Activated CD4-positive, CD25-positive, alpha-beta regulatory T cell treated with anti-CD3 and anti-CD28 coated beads, Interleukin-2, amount 50 U/mL, for 72 hours (primary cell): ENCODE measurements around the gene PBX1.

Source experiments
- DNase-seq: peaks from one replicate; pipeline ENCODE4 v3.0.0; 2021

Gene PBX1

DNA sequence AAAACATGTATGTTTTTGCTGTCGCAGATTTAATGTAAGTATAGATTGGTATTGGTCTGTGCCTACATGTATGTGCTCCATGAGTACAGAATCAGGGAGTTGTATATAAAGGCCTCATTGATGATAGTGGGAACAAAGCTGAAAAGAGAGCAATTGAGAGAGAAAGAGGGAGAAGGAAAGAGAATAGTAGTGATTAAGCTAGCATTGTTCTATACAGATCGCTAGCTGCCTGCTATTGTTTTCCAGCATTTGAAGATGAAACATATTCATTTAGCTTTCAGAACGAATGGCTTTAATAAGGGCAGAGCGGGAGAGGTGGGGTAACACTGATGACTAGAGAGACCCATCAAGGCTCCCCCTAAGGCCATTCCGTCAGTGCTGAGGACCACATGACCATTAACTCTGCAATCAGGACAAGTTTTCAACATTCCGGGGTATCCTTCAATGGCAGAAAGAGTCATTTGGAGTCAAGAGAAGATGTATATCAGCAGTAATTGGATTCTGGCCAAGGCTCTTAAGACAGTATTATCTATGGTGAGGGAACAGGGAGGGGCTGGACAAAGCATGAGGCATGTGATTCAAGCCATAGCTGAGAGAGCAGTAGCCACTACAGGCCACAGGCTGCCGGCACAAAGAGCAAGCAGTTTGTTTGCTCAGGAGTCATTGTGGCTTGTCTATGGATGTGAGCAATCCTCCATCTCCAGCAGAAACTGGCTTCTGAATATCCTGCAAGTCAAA is 176.5 kb downstream of the PBX1 start:
- no peak for DNase-seq

DNA sequence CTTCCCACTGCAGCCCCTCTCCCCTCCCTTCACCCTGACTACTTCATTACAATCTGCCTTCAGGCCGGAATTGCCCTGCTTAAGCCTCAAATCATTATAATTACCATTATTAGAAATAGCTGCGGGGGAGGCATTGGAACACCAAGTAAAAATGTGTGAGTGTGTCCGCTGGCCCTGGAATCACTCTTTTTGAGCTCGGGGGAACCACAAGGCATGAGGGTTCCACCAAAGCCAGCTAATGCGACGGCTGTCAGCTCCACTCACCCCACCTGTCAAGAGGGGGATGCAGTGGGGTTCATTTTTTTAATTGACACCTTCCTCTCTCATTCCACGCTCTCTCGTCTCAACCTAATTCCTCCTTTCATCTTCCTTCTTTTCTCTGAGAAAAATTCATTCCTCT is 177.2 kb downstream of the PBX1 start:
- DNase-seq = no peak

DNA sequence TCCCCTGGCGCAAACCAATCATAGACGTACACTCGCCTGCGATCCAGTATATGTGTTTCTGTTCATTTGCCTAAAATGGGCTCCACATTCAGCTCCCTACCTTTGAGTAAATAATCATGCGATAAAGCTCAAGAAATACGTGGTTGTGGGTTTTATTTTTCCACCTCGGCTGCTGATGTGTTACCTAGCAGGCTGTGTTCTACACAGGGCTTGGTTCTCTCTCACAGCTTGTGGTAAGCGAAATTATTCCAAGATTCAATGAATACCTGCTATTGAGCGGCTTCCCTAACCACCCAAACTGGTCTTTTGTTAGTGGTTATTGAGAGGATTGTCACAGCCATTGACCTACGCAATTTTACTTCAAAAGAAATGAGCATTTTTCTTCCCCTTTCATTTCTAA is 180.2 kb downstream of the PBX1 start:
- no peak for DNase-seq

DNA sequence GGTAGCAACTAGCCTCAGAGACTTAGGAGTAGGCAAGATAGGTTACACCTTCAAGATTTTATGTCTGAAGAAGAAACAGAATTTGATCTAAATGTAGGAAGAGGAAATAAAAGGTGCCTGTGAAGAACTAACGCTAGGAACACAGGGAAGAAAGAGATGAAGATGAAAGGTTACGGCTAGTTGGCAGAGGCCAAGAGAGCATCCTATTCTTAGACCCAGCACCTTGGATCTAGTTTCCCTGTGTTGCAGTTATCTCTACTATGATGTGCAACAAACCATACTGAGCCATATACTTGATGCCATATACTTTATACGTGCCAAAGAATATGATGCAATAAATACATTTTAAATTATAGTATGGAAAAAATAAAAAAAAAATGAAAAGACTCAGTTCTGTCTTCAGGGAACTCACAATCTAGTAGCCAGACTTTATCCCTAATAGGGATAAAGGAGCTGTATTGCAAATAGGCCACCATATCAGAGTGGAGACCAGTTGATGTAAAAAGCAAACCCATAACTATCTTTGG is 181.1 kb downstream of the PBX1 start:
- DNase-seq = no peak

DNA sequence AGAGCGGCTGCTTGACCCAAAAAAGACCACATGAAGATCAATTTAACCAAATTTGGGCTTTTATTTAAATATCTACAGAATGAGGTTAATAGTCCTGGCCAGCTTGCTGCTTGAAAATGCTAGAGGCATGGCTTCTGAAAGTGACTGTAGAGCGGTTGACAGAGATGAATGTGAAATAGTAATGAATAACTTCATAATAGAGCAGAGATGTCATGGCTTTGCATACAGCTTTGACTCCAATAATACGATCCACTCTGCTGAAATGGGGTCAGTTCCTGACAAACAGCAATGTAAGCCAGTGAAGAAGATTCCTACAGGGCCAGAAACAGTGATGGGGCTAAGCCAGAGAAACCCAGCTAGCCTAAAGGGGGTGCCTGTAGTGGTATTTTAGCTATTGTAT is 183.8 kb downstream of the PBX1 start:
- DNase-seq = no peak

DNA sequence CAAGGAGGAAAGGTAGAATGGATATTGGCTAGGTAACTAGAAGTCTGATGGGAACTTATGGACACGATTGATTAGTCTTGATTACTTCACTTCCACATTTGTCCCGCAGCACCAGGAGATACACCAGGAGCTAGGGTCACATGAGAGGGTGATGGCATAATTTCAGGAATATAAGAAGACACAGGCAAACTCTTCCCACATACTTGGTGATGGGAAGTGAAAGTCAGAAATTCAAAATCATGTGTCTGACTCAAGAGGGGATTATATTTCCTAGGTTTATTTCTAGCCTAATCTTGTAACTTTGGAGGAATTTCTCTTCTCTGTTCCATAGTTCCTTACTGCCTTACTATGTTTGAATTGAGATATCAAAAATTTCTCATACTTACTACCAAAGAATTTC is 185.0 kb downstream of the PBX1 start:
- no peak for DNase-seq

DNA sequence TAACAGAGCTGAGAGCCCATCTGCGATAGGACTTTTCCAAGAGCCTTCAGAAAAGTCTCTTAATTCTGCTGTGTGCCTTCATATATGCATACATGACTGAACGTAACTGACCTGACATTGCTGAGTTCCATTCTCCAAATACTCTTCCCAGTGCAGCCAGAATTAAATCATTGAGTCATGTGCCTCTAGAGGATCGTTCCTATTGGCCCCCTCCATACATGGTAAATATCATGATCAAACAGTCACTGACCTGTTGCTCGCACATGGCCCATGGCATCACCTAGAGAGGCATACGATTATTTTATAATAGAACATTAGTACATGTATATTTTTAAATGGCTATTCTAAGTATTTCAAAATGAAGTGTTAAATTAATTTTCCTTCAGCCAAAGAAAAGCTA is 186.8 kb downstream of the PBX1 start:
- DNase-seq = no peak

DNA sequence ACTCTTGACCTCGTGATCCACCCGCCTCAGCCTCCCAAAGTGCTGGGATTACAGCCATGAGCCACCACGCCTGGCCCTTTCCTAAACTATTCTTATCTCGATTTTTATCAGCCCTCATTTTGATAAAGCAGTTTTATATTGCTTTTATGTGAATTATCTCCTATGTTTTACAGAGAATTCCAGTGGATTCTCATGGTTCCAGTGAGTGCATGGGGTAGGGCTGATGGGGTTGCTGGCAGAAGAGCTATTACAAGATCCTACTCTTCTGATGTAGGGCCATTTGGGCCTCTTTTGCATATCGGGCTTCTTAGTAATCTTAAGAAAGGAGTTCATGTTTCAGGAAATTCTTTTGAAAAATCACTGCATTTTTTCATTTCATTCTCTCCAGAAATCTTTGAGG is 187.6 kb downstream of the PBX1 start:
- DNase-seq = no peak

DNA sequence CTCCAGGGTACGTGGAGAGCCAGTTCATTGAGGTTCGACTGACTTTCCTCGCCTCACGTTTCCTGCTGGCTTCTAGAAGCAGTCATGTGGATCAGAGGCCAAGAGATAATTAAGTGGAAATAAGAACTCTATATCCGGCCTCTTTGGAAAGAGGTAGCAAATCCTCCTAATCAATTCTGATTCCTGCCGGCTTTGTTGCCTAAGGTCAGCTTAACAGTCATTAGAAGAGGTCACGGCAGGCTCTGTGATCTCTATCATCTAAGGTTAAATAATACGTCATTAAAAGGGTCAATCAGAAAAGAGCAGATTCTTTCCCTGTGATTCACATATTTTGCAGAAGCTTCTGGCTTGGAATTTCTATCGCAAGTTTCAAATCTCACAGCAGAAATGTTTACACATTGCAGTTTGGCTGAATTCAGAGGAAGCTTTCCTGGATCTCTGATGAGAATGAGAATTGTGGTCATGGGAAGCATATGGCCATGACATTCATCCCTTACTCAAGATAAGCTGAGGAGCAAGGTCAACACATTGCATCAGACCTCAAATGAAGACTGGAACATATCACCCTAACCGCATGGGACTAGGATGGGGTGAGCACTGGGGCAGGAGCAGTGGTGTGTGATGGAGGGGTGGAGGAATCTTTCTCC is 189.4 kb downstream of the PBX1 start:
- no peak for DNase-seq

DNA sequence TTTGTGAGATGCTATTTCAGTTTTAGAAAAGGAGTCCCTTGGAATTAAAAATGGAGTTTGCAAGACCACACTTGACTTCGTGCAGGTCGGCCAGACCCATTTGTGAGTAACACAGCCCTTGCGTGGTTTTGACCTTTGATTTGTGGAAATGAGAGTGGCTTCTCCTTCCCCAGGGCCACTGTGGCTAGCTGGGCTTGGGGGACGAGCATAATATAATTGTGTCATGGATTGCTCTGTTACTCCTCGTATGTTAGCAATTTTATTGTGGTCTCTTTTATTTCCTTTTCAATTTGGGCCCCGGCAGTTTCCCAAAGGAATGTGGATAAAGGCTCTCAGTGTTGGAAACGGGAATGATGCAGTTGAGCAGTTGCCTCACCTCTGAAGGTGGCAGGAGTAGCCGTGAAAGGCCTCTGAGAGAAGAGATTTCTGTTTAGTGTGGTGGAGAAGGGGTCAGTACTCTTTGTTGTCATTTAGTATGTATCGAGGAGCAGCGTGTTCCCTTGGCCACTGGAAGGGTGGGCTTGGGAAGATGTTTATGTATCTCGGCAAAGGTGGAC is 194.6 kb downstream of the PBX1 start:
- DNase-seq = no peak

DNA sequence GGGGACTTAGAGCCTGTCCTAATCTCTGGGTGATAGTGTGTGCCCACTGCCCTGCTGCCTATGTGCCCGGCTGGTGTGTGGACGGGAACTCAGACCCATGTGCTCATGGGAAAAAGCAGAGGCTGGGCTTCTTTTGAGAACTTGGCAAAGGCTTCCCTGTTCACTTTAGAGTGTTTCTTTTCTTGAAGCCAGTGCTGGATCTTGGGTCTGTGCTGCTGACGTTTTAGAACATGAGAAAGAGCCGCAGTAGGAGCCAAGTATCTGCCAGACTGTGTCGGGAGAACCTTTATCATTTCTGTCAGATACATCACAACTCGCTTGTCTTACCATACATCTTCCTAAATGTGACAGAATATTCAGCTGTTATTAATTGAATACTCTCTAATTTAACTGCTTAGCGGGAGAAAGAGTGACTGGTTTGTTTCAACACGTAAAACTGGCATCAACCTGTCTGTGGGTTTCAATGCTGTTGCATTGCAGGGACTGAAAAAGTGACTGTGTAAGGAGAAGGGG is 195.2 kb downstream of the PBX1 start:
- DNase-seq = no peak

DNA sequence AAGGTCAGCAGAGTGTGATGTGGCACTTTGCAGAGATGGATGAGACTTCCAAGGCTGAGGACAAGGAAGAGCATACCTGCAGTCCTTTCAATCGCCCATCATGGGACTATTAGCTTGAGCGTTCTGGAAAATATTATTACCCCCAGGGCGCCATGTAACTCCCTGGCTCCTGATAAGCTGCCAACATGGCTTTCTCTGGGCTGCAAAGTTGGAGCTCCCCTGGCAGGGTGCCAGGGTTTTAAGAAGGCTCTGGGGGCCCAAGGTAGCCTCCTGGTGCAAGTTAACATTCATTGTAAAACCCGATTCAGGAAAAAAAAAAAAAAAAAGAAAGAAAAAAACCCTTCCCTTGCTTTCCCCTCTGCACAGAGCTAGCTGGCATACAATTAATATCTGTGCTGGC is 196.7 kb downstream of the PBX1 start:
- DNase-seq = no peak

DNA sequence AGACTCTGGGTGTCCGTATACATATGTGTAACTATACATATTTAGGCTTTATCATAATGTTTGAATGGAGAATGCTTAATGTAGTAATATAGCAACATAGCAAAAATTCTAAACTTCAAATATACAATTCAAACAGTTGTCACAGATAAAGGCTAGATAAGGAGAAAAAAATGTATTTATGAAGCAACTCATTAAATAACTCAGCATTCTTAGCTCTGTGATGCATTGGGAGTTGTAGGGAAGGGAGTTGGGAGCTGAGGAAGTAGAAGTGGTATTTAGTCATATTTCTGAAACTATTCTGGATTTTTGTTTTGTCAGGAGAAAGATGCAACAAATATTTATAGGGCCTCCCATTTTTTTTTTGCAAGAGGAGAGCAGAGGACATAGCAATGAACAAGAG is 197.8 kb downstream of the PBX1 start:
- no peak for DNase-seq

DNA sequence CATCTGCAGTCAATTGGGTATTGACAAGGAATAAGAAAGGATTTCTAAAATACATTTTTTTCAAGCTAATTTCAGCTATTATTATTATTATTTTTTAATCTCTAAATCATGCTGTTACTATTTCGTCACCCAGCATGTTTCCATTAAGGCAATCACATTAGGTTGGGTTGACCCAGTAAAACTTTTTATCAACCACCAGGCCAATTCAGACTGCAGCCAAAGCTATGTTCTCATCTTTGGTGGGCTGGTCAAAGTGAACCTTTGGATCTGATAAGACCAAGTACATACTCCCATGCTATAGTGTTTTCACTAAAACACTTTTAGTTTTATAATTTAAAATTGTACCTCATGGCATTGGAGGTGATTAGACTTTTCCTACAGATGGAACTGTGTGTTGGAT is 198.6 kb downstream of the PBX1 start:
- DNase-seq = no peak

DNA sequence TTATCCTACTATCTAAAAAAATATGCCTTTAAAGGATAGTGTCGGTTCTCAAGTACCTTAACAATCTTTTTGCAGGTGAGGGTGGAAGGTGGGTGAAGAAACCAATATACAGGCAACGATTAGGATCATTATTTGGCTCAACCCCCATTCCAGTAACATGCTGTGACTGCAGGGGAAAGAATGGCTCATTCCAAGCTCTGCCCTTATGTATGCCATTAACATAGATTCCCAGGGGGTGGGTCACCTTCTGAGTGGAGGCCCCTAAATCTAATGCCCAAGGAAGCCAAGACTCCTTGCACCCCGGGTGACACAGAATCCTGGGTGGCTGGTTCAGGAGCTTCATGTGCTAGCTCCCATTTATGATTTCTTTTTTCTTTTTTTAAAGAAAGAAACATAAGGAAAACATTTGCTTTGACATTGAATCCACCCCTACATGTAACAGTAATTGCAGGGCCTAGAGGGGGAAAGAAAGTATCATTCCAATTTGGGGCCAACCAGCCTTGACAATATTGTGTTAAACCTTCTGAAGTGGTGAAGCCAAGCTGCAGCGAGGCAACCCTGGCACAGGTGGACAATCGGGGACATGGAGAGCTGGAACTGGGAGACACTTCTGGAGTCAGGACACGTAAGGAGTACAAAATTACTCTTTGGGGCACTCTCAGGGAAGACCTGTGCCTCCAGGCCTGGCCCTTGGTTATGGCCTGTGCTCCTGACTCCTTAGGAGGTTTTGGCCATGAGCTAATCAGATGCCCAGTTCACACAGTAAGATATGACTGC is 200.3 kb downstream of the PBX1 start:
- DNase-seq = no peak

DNA sequence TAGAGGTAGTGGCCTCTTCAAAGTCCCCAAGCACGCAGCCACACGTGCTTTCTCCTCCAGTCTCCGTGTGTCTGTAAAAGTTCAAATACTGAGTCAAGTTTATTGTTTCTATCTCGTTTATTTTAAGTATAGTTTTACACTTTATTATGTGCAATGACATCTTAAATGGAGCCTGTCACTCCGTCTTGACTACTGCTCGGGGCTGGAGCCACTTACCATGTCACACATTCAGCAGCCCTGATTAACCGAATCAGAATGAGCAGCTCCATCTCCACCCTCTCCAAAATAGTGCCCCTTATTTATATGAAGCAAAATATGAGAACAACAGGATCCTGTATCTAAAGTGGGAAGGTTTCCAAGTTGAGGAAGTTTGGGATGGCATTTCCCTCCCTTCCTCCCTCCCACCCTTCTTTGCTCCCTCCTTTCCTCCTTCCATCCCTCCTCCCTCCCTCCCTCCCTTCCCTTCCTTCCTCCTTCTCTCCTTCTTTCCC is 201.0 kb downstream of the PBX1 start:
- DNase-seq = no peak

DNA sequence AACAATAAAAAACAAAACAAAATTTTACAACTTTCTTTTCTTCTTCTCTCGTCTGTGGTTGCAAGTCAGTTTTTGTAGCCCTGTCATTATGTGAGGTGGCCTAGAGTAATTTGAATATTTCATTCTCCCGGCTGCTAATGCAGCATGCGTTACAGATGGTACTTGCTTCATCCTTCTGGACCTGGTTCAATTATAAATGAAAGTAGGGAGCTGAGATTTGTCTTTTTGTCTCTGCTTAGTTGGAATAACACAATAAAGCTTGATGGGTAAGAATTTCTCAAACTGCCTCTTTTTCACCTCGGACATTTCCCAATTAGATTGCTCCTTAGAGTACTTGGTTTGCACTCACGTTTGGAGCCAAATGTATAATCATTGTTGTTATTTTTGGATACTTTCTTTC is 201.6 kb downstream of the PBX1 start:
- no peak for DNase-seq

DNA sequence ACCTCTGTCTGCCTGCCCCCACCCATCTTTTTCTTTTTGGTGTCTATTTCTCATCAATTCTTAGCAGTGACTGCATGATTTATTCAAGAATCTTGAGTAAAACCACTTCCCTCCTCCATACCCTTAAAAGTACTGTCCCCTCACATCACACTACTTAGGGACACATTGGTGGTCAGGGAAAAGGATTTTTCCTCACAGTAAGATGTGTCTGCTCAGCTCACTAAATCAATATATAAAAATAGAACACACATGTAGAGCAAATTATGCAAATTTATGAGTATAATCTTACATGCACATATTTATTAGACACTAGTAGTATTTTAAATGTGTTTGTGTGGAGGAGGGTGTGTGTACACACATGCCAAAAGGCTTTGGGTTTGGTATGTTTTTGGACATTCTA is 202.0 kb downstream of the PBX1 start:
- no peak for DNase-seq

DNA sequence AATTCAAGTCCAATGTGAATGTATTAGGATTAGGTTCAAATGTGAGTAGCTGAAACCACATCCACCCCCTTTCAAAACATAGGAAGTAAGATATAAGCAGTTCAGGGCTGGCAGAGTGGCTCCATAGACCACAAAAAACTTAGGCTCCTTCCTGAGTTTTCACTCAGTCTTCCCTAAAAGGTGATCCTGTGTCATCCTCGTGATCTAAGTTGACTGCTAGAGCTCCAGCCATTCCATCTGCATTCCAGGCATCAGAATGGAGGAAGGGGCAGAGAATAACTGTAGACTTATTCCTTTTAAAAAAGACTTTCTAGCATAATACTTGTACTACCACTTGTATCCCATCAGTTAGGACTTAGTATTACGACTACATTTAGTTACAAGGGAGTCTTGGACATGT is 204.1 kb downstream of the PBX1 start:
- no peak for DNase-seq

DNA sequence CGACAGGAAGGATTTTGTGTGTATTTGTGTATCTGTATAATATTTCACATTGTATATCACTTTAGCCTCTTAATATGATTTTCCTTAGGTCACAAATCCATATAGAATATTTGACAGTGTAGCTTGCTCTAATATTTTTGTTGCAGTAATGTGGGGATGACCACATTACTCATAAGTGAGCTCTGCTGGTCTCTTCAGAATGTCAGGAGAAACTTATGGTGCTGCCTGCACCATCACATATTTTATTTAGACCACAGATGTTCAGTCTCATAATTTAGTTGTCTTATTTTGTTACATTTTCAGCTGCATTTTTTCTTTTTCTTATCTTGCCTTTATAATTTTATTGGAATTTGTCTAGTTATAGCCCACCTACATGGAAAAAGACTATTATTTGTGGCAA is 205.3 kb downstream of the PBX1 start:
- no peak for DNase-seq

DNA sequence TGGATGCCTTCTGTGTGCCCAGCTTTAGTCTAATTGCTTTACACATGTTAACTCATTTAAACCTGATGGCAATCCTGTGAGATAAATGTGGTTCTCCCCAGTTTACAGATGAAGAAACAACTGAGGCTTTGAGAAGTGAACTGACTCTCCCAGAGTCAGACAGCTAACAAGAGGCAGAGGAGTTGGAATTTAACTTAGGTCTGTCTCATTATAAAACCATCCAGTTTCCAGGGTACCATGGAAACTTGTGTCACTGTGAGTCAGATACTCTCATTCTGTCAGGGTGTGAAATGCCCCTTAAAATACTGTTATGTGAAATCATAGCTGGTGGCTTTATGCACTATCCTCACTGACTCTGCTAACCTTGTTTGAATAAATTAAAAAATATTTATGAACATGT is 206.6 kb downstream of the PBX1 start:
- no peak for DNase-seq

DNA sequence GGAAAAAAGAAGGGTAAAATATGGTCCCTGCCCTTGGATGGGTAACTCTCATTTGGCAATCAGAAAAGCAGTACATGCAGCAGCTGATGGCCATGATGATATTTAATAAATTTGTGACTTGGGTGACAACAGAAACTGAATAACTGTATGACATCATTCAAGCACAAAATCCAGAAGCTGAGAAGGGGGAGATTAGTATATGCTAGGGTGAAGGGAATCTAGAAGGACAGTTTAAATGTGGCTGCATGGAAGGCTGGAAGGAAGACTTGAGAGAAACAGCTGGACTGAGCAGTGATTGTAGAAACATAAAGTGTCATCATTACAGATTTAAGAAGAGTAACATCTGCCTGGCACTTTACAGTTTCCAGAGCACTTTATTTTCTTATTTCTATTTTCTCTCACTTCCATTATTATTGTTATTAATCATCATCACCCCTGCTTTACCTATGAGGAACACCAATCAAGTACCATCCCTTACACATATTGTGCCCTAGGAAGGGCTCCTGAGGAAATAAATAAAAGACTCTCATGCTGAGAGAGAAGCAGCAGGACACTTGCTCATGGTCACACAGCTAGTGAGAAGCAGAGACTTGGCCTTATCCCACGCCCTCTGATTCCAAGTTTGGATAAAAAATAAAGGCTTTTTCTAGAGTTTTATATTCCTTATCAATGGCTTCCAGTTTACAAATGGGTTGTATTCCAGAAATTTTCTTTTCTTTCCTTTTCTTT is 207.2 kb downstream of the PBX1 start:
- no peak for DNase-seq
